ENCODE data around the gene LRRC26. TPM values are rescaled to one million over a fixed set of nuclear protein-coding genes. Genes with fewer than 3 reads are reported as not detected.

The LRRC26 gene
- total and polyA plus RNA-seq, 2 of the 13 experiments (the other 11 are each of a cell fraction or from before 2014, with no cell fraction given) = not detected

GRCh38 chr9:137168904-137169856 lies 671 bp downstream of the LRRC26 start (continued):
- no peak for TF ChIP-seq ZHX2 (IDR thresholded peaks at IDR 0.05; ENCODE audit: low read depth)
- TF ChIP-seq ZHX2 (CRISPR knock-in tag; IDR thresholded peaks at IDR 0.05; ENCODE audit: borderline replicate concordance) = no peak
- no peak for TF ChIP-seq ZBTB26 (CRISPR knock-in tag; IDR thresholded peaks at IDR 0.05; ENCODE audit: borderline replicate concordance)
- TF ChIP-seq ZBTB37 (CRISPR knock-in tag; IDR thresholded peaks at IDR 0.05) = no peak
- TF ChIP-seq ZNF790 (CRISPR knock-in tag; IDR thresholded peaks at IDR 0.05; ENCODE audit: borderline replicate concordance) = 0 out of 2 replicates have a peak, but pooled peaks have one; percentile 45
- TF ChIP-seq ZFP62 (CRISPR knock-in tag; IDR thresholded peaks at IDR 0.05) = no peak
- TF ChIP-seq ZNF773 (CRISPR knock-in tag; IDR thresholded peaks at IDR 0.05; ENCODE audit: borderline replicate concordance) = no peak
- no peak for TF ChIP-seq ZFAT (CRISPR knock-in tag; conservative IDR thresholded peaks at IDR 0.05)
- no peak; the same call in 1 of the 2 replicates for TF ChIP-seq GABPB1 (CRISPR knock-in tag; IDR thresholded peaks at IDR 0.05)
- TF ChIP-seq CHD4 (IDR thresholded peaks at IDR 0.05; ENCODE audit: borderline replicate concordance, low read length) = no peak
- no peak for TF ChIP-seq SMAD1 (CRISPR knock-in tag; IDR thresholded peaks at IDR 0.05; ENCODE audit: borderline replicate concordance, low read depth)
- TF ChIP-seq SKI (IDR thresholded peaks at IDR 0.05; ENCODE audit: partially characterized antibody) = no peak
- no peak for TF ChIP-seq ZFP90 (CRISPR knock-in tag; IDR thresholded peaks at IDR 0.05; ENCODE audit: borderline replicate concordance)
- no peak for TF ChIP-seq SIX4 (CRISPR knock-in tag; IDR thresholded peaks at IDR 0.05)
- TF ChIP-seq ZNF251 (CRISPR knock-in tag; IDR thresholded peaks at IDR 0.05) = no peak
- TF ChIP-seq GRHL1 (CRISPR knock-in tag; conservative IDR thresholded peaks at IDR 0.05) = no peak
- no peak for TF ChIP-seq XBP1 (CRISPR knock-in tag; IDR thresholded peaks at IDR 0.05)
- TF ChIP-seq ZNF740 (CRISPR knock-in tag; IDR thresholded peaks at IDR 0.05) = 0 out of 2 replicates have a peak, but pooled peaks have one; percentile 38

All from HepG2 (cell line).